Neutrophil (primary cell): ENCODE results near the gene C9orf50.

Experiments
- H3K27ac ChIP-seq: fragments of 200-600 bp; sonication (generic); 2 replicates; pipeline ENCODE4 v1.5.1; 2016; ENCODE audit warnings: mild to moderate bottlenecking, moderate library complexity
- H3K27me3 ChIP-seq: fragments of 200-600 bp; sonication (generic); 2 replicates; pipeline ENCODE4 v1.6.0; 2016; ENCODE audit warnings: mild to moderate bottlenecking
- H3K36me3 ChIP-seq: fragments of 200-600 bp; sonication (generic); 2 replicates; pipeline ENCODE4 v1.5.1; 2017
- H3K4me1 ChIP-seq, 2 experiments: fragments of 200-600 bp in 1 of 2; sonication (generic) in 1 of 2; 1 replicate in 1 of 2; 2 replicates in 1 of 2; pipeline versions ENCODE4 v1.5.1 to v1.6.1; 2013 to 2016; ENCODE audit warnings: low read depth in 1 of 2, low read length in 1 of 2, mild to moderate bottlenecking in 1 of 2, moderate library complexity in 1 of 2; ENCODE audit not compliant: control insufficient read depth in 1 of 2, insufficient read depth in 1 of 2
- H3K4me3 ChIP-seq, 2 experiments: fragments of 200-600 bp in 1 of 2; sonication (generic) in 1 of 2; 1 replicate in 1 of 2; 2 replicates in 1 of 2; pipeline ENCODE4 v1.5.1; 2013 to 2016; ENCODE audit warnings: low read depth in 1 of 2, low read length in 1 of 2, mild to moderate bottlenecking in 1 of 2, moderate library complexity in 1 of 2
- H3K9me3 ChIP-seq: fragments of 200-600 bp; sonication (generic); 2 replicates; pipeline ENCODE4 v1.5.1; 2016
- TF ChIP-seq, protein P1 (sequence below): fragments of 200-600 bp; sonication (generic); IDR thresholded peaks from 2 replicates; pipeline ENCODE4 v1.5.1; 2016; ENCODE audit warnings: antibody characterized with exemption

C9orf50 gene

GRCh38 chr9:129646654-129647053 lies 25.8 kb upstream of the C9orf50 start:
- Histone ChIP-seq H3K27me3 (peaks cover 3% of the 10 kb centered on the region), H3K27ac (no peak overlapping the region), H3K4me1 (peaks cover 6 to 9% of the 10 kb centered on the region in 2 experiments)

GRCh38 chr9:129646252-129646651 lies 25.4 kb upstream of the C9orf50 start:
- H3K9me3 ChIP-seq, result no peaks in the 10 kb centered on the region
- H3K4me3 ChIP-seq, result no peak overlapping the region
- H3K27ac ChIP-seq, result no peak overlapping the region
- H3K36me3 ChIP-seq, result no peaks in the 10 kb centered on the region
- H3K27me3 ChIP-seq, result peaks cover 3% of the 10 kb centered on the region
- TF ChIP-seq, protein P1, sequence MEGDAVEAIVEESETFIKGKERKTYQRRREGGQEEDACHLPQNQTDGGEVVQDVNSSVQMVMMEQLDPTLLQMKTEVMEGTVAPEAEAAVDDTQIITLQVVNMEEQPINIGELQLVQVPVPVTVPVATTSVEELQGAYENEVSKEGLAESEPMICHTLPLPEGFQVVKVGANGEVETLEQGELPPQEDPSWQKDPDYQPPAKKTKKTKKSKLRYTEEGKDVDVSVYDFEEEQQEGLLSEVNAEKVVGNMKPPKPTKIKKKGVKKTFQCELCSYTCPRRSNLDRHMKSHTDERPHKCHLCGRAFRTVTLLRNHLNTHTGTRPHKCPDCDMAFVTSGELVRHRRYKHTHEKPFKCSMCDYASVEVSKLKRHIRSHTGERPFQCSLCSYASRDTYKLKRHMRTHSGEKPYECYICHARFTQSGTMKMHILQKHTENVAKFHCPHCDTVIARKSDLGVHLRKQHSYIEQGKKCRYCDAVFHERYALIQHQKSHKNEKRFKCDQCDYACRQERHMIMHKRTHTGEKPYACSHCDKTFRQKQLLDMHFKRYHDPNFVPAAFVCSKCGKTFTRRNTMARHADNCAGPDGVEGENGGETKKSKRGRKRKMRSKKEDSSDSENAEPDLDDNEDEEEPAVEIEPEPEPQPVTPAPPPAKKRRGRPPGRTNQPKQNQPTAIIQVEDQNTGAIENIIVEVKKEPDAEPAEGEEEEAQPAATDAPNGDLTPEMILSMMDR, result no peak
- peaks cover 10 to 13% of the 10 kb centered on the region in 2 experiments for H3K4me1 ChIP-seq

More at GRCh38 chr9:129646654-129647053, 25.8 kb upstream of the C9orf50 start:
- TF ChIP-seq, protein P1, result no peak
- H3K36me3 ChIP-seq, result no peaks in the 10 kb centered on the region
- H3K9me3 ChIP-seq, result no peaks in the 10 kb centered on the region
- no peak overlapping the region for H3K4me3 ChIP-seq

DNA sequence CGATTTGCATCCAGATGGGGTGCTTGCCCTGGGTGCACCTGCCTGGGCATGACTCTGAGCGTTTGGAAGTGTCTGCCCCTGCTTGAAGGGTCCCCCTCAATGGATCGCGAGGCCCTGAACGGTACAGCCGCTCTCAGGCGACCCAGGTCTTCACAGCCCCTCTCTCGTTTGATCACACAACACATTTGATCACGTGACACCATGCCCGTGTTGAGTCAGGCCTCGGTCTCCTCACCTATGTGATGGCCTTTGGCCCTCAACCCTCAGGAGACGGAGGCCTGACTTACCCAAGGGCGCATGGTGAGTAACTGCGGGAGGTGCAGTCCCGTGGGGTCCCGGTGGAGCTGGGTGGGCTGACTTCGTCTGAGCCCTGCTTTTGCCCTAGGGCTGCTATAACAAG lies 24.0 kb upstream of the C9orf50 start:
- Histone ChIP-seq H3K4me3 (no peak overlapping the region), H3K27me3 (no peaks in the 10 kb centered on the region), H3K9me3 (no peaks in the 10 kb centered on the region), H3K27ac (no peak overlapping the region), H3K36me3 (no peaks in the 10 kb centered on the region), H3K4me1 (peaks cover 22 to 26% of the 10 kb centered on the region in 2 experiments)
- TF ChIP-seq, protein P1, result no peak

GRCh38 chr9:129644365-129644764 lies 23.5 kb upstream of the C9orf50 start:
- Histone ChIP-seq H3K27me3 (no peaks in the 10 kb centered on the region), H3K4me1 (peaks cover 22 to 26% of the 10 kb centered on the region in 2 experiments), H3K36me3 (peaks cover 2% of the 10 kb centered on the region), H3K27ac (no peak overlapping the region), H3K4me3 (no peak overlapping the region), H3K9me3 (no peaks in the 10 kb centered on the region)
- TF ChIP-seq, protein P1, result no peak

GRCh38 chr9:129643706-129644105 lies 22.8 kb upstream of the C9orf50 start:
- Histone ChIP-seq H3K36me3 (peaks cover 8% of the 10 kb centered on the region), H3K4me1 (peaks cover 22 to 26% of the 10 kb centered on the region in 2 experiments), H3K4me3 (no peak overlapping the region), H3K9me3 (no peaks in the 10 kb centered on the region), H3K27ac (no peak overlapping the region), H3K27me3 (no peaks in the 10 kb centered on the region)
- TF ChIP-seq, protein P1, result no peak
